ENCODE measurements around the gene MEIS1.

GRCh38 chr2:66418381-66418780 lies 16.5 kb upstream of the MEIS1 start:
- TF ChIP-seq EZH2 (IDR thresholded peaks at IDR 0.05; ENCODE audit: low read length, missing control alignments) (no peak), CTCF (conservative IDR thresholded peaks at IDR 0.05 in 1 of 2, IDR thresholded peaks at IDR 0.05 in 1 of 2; ENCODE audit: low read depth in 1 of 2, low read length in 2 of 2) (no peak)
